Right ventricle myocardium superior (tissue), 1 donor: Measurements from ENCODE around the gene CNTRL. TPM values are rescaled to one million over a fixed set of nuclear protein-coding genes. Genes with fewer than 3 reads are reported as not detected.
"Not testable (repeated sequence)": the region's sequence is repeated elsewhere in the genome, so short reads cannot be mapped to it uniquely, and the experiment has no call there.

Source experiments
- ATAC-seq: fragments of 200-7000 bp; cut with Tn5 transposase; one replicate; pipeline ENCODE4 v1.9.1; 2020; ENCODE audit warnings: mild to moderate bottlenecking; ENCODE audit not compliant: poor library complexity
- DNase-seq: peaks from one replicate; pipeline ENCODE4 v3.0.0-alpha.2; 2020
- intact Hi-C: fragments of 100-400 bp; cut with DNase I; formaldehyde crosslinking; loops from one replicate; pipeline ENCODE4 v1.11.2; 2022
- long read RNA-seq: library from polyadenylated mRNA; unstranded; transcript quantifications from one replicate; pipeline ENCODE4 v2.0.0, GENCODE V29; 2021
- total RNA-seq: library from RNA; stranded (reverse); fragmentation: NEBNext Ultra II Directional; extraction: Animal tissue kit (Norgen Biotek cat#: 25700); gene quantifications from one replicate; pipeline ENCODE4 v1.2.1, GENCODE V29; 2021
- donor health status: DM: no; HTN: yes; CAD: no; lungs with severe emphysema.

The CNTRL gene, protein sequence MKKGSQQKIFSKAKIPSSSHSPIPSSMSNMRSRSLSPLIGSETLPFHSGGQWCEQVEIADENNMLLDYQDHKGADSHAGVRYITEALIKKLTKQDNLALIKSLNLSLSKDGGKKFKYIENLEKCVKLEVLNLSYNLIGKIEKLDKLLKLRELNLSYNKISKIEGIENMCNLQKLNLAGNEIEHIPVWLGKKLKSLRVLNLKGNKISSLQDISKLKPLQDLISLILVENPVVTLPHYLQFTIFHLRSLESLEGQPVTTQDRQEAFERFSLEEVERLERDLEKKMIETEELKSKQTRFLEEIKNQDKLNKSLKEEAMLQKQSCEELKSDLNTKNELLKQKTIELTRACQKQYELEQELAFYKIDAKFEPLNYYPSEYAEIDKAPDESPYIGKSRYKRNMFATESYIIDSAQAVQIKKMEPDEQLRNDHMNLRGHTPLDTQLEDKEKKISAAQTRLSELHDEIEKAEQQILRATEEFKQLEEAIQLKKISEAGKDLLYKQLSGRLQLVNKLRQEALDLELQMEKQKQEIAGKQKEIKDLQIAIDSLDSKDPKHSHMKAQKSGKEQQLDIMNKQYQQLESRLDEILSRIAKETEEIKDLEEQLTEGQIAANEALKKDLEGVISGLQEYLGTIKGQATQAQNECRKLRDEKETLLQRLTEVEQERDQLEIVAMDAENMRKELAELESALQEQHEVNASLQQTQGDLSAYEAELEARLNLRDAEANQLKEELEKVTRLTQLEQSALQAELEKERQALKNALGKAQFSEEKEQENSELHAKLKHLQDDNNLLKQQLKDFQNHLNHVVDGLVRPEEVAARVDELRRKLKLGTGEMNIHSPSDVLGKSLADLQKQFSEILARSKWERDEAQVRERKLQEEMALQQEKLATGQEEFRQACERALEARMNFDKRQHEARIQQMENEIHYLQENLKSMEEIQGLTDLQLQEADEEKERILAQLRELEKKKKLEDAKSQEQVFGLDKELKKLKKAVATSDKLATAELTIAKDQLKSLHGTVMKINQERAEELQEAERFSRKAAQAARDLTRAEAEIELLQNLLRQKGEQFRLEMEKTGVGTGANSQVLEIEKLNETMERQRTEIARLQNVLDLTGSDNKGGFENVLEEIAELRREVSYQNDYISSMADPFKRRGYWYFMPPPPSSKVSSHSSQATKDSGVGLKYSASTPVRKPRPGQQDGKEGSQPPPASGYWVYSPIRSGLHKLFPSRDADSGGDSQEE (N-terminal part only)
- total RNA-seq: 2.6 TPM
- long read RNA-seq, partial matches to known transcripts: 1 of 2 reads
- long read RNA-seq, other reads (novel, unspliced or antisense): 1 of 2 reads

GRCh38 chr9:121074370-121075250 lies at the start of gene CNTRL:
Gene CNTRL, plus strand, starts transcription at chr9:121074955. Its CDS starts 13,372 bp downstream, at chr9:121088327.
- ATAC-seq (peak; percentile 94), DNase-seq (peak; percentile 94)
- intact Hi-C loops: no loop called here

- ATAC-seq: no peak
- DNase-seq: no peak
- intact Hi-C loops: no loop called here
Measured at GRCh38 chr9:121026260-121026691, 48.5 kb upstream of the CNTRL start.

GRCh38 chr9:121026768-121027167 lies 48.0 kb upstream of the CNTRL start:
- intact Hi-C loops: no loop called here
- ATAC-seq (no peak), DNase-seq (no peak)

- ATAC-seq, intact Hi-C loops, DNase-seq: not testable (repeated sequence)
Measured at GRCh38 chr9:121028285-121028684, 46.5 kb upstream of the CNTRL start.

DNA sequence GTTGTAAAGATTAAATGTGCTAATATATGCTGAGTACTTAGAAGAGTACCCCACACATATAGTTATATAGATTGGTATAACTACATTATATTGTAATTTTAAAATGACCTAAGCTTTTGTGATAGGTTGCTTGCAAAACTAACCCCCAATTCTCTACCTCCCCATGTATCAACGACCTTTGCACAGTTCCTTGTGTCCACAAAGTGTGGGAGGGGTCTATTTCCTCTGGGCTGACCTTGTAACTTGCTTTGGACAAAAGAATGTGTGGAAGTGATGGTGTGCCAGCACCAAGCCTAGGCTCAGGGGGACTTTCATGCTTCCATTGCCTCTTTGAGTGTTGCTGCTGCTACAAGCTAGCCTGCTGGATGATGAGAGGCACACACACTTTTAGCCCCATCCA lies 45.3 kb upstream of the CNTRL start:
- no peak for ATAC-seq
- no peak for DNase-seq

GRCh38 chr9:121034529-121034928 lies 40.2 kb upstream of the CNTRL start:
- DNase-seq (no peak), ATAC-seq (no peak)
- intact Hi-C loops: no loop called here

More for the DNA sequence above, 45.3 kb upstream of the CNTRL start:
- intact Hi-C loops: no loop called here

GRCh38 chr9:121035717-121036116 lies 39.0 kb upstream of the CNTRL start:
- ATAC-seq, DNase-seq, intact Hi-C loops: not testable (repeated sequence)

DNA sequence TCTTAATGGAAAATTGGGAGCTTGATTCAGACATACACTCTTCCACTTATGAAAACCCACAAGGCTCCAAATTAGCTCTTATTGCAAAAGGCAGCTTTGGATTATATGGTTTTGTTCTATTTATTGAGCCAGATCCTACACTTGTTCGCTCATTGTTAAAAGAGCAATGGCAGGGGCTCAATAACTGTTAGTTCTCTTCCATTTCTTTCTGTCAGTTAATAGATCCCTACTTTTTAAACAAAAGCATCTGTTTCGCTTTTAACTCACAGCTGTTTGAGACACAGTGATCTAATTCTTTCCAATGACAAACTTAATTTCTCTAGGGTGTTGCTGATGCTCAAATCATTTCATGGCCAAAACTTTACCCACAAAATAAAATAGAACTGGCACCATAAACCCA lies 36.4 kb upstream of the CNTRL start:
- no peak for ATAC-seq
- intact Hi-C loops: no loop called here

DNA sequence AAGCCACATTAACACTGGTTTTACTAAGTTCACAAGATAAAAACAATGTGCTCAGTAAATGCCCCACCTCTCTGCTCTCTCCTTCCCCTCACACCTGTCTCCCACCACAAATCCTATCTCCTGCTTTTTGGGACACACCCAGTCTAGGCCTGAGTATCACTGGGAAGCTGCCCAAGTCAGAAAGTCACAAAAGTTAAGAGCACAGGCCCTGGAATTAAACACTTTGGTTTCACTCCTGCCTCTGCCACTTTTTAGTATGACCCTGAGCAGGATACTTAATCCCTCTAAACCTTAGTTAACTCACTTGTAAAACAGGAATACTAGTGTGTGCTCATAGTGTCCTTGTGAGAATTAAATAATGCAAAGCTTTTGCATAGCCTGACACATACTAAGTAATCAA lies 36.0 kb upstream of the CNTRL start:
- DNase-seq (no peak), ATAC-seq (no peak)
- intact Hi-C loops: no loop called here

More for the DNA sequence above, 36.4 kb upstream of the CNTRL start:
- DNase-seq: no peak

GRCh38 chr9:121048175-121048574 lies 26.6 kb upstream of the CNTRL start:
- ATAC-seq (no peak), DNase-seq (no peak)
- intact Hi-C loops: no loop called here

DNA sequence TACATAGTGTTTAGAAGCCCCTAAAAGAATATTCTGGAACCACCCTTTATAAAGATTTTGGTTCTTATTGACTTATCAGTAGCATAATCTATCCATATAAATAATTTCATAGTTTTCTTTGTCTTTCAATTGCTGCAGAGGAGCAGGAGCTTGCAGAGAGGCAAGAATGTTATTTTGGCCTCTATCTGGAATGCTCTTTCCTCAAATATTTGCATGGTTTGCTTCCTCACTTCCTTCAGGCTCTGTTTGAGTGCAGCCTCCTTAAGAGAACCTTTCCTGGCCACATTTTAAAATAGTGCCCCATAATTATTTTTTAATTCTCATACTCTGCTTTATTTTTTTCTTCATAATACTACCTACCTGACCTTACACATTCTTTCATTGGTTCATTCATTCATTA lies 26.1 kb upstream of the CNTRL start:
- DNase-seq: no peak
- ATAC-seq: no peak
- intact Hi-C loops: no loop called here

DNA sequence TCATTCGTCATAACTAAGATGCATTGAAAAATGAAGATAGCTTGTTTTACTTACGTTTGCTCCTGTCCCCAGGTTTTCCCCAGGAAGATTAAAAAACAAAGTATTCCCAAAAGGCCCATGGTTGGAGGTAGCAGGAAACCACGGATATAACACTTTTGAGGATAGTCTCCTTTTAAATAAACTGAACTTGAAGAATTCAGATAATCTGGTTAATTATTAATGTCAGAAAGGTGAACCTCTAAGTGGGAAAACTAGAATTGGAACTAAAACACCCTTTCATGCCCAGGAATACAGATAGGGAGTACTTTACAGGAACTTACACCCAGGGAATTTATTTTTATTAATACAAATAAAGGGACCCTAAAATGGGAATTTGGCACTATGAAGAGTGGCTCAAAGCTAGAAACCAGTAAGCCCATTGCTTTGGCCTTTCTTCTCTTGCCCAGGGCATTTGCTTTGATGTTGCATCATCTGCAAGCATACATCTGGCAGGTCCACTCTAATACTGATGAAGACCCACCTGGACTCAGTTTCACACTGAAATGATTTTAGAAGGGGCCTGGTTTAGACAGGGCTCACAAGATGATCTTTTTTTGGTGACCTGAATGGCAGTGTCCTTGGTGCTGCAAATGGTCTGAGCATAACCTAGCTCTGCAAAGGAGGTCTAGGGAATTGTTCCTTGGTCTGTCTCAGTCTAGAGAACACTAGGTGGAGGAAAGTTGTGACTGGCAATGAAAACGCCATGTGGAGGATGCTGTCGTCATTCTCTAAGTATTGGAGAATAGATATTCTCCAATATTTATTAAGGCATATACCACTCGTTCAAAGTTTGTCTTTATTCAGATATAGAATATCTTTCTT lies 24.4 kb upstream of the CNTRL start, which contains the start of gene C5:
TSS of gene C5 (minus strand) at position 148 of the 861 bp plus-strand sequence. CDS start at position 119, 29 bp downstream.
- ATAC-seq (no peak), DNase-seq (no peak)
- intact Hi-C loops: no loop called here

- intact Hi-C loops: no loop called here
- ATAC-seq: no peak
- DNase-seq: no peak
Measured at GRCh38 chr9:121053544-121053943, 21.2 kb upstream of the CNTRL start.

DNA sequence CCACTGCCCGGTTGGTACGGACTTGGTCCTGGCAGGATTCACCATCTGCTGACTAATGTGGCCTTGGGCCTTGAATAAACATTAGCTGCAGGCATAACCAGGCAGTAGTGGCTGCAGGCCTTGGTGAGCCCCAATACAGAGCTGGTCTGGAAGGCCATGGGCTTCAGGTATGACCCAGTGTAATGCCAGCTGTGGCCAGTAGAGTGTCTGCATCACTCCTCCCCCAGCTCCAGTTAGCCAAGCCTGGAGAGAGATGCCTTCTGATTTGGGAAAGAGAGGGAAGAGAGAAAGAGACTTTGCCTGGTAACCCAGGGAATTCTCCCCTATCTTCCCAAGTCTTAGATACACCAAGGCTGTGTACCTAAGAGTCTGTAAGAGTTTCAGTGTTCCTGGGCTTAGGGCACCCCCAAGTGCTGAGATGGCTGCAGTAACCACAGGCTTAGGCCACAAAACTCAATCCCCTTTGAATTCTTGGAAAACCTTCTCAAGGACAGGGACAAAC lies 19.1 kb upstream of the CNTRL start:
- DNase-seq (no peak), ATAC-seq (no peak)
- intact Hi-C loops: no loop called here

GRCh38 chr9:121057821-121058220 lies 16.9 kb upstream of the CNTRL start:
- no peak for ATAC-seq
- intact Hi-C loops: no loop called here
- no peak for DNase-seq

DNA sequence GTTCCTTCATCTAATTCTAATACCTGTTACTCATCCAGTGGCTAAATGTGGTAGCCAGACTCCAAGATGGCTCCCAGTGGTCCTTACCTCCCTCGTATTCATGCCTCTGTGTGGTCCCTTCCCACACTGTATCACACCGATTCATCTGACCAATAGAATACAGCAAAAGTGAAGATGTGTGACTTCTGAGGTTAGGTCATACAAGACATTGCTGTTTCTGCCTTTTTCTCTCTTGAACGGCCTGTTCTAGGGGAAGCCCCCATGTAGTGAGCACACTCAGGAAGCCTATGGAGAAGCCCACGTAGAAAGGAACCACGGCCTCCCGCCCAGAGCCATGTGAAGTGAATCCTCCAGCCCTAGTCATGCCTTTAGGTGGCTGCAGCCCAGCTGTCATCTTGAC lies 15.2 kb upstream of the CNTRL start:
- intact Hi-C loops: no loop called here
- ATAC-seq: no peak
- DNase-seq: no peak
